ENCODE results near the gene GABRR1. TPM values are rescaled to one million over a fixed set of nuclear protein-coding genes. Genes with fewer than 3 reads are reported as not detected.

The GABRR1 gene
- total and polyA plus RNA-seq, 2 experiments from 2014 or later, result 0.14 to 0.37 TPM

GRCh38 chr6:89160331-89161092, 56.6 kb downstream of the GABRR1 start:
- Mint-ChIP-seq H3K27me3 (ENCODE audit: insufficient read depth, low read depth, poor library complexity) (no peaks in the 10 kb centered on the region), H3K36me3 (ENCODE audit: low read depth) (peaks cover 4% of the 10 kb centered on the region; the same call in 1 of the 3 replicates), H3K9me3 (no peaks in the 10 kb centered on the region), H3K27ac (no peak overlapping the region), H3K4me3 (no peak overlapping the region), H3K4me1 (peaks cover 4% of the 10 kb centered on the region; the same call in 2 of the 3 replicates)
- H3K27me3 ChIP-seq (ENCODE audit: insufficient read depth), result no peaks in the 10 kb centered on the region
- no peak overlapping the region for H3K27ac ChIP-seq (ENCODE audit: low read depth)
- no peaks in the 10 kb centered on the region for H3K9me2 ChIP-seq (ENCODE audit: insufficient read depth)
- H2AFZ ChIP-seq, result no peak overlapping the region
- H3K4me1 ChIP-seq (ENCODE audit: insufficient read depth), result no peaks in the 10 kb centered on the region
- DNase-seq (ENCODE audit: low spot score) (no peak), ATAC-seq (no peak)
- H3F3A ChIP-seq (replicated peaks; ENCODE audit: low read depth), result no peaks in the 10 kb centered on the region
- H3K4me2 ChIP-seq, result no peak overlapping the region
- TF ChIP-seq EZH2phosphoT487 (IDR thresholded peaks at IDR 0.05; ENCODE audit: unreplicated experiment), result no peak
- no peak for TF ChIP-seq CREB1 (CRISPR knock-in tag; IDR thresholded peaks at IDR 0.05; ENCODE audit: low read depth)
- no peak for TF ChIP-seq JUNB (IDR thresholded peaks at IDR 0.05; ENCODE audit: unreplicated experiment)
- no peak for TF ChIP-seq EZH2 (IDR thresholded peaks at IDR 0.05; ENCODE audit: low read depth, unreplicated experiment)
- no peak for TF ChIP-seq CTCF (conservative IDR thresholded peaks at IDR 0.05; ENCODE audit: low read depth in 2 of 2)
- no peak for TF ChIP-seq ZNF114 (CRISPR knock-in tag; IDR thresholded peaks at IDR 0.05)
- TF ChIP-seq POLR2AphosphoS5 (IDR thresholded peaks at IDR 0.05; ENCODE audit: low read depth), result no peak
- no peak overlapping the region for H3K4me3 ChIP-seq
- H3K36me3 ChIP-seq (ENCODE audit: insufficient read depth), result no peaks in the 10 kb centered on the region
- H3K79me2 ChIP-seq (replicated peaks; ENCODE audit: insufficient read depth), result no peaks in the 10 kb centered on the region
- H4K20me1 ChIP-seq (replicated peaks; ENCODE audit: insufficient read depth), result no peaks in the 10 kb centered on the region; the same call in 1 of the 2 replicates

GRCh38 chr6:89154131-89154530, 63.0 kb downstream of the GABRR1 start:
- H3K4me1 Mint-ChIP-seq, result no peaks in the 10 kb centered on the region
- no peak overlapping the region for H3K27ac Mint-ChIP-seq
- Histone ChIP-seq H3K27me3 (ENCODE audit: insufficient read depth) (no peaks in the 10 kb centered on the region), H3K4me1 (ENCODE audit: insufficient read depth) (no peaks in the 10 kb centered on the region), H3K9me2 (ENCODE audit: insufficient read depth) (no peaks in the 10 kb centered on the region), H2AFZ (no peak overlapping the region), H3K4me3 (no peak overlapping the region), H3K79me2 (replicated peaks; ENCODE audit: insufficient read depth) (no peaks in the 10 kb centered on the region), H3K27ac (ENCODE audit: low read depth) (no peak overlapping the region), H3K4me2 (no peak overlapping the region), H4K20me1 (replicated peaks; ENCODE audit: insufficient read depth) (no peaks in the 10 kb centered on the region; the same call in 1 of the 2 replicates), H3K36me3 (ENCODE audit: insufficient read depth) (no peaks in the 10 kb centered on the region; the same call in 1 of the 2 replicates), H3F3A (replicated peaks; ENCODE audit: low read depth) (no peaks in the 10 kb centered on the region)
- no peak overlapping the region for H3K4me3 Mint-ChIP-seq
- H3K27me3 Mint-ChIP-seq (ENCODE audit: insufficient read depth, low read depth, poor library complexity), result no peaks in the 10 kb centered on the region
- TF ChIP-seq JUNB (IDR thresholded peaks at IDR 0.05; ENCODE audit: unreplicated experiment) (no peak), POLR2AphosphoS5 (IDR thresholded peaks at IDR 0.05; ENCODE audit: low read depth) (no peak), NANOG (IDR thresholded peaks at IDR 0.05; ENCODE audit: borderline replicate concordance) (no peak), REST (IDR thresholded peaks at IDR 0.05; ENCODE audit: unreplicated experiment) (no peak), ZNF331 (CRISPR knock-in tag; IDR thresholded peaks at IDR 0.05; ENCODE audit: low read depth) (no peak), ETS1 (IDR thresholded peaks at IDR 0.05) (no peak), CTCF (conservative IDR thresholded peaks at IDR 0.05; ENCODE audit: low read depth in 2 of 2) (no peak)
- DNase-seq (ENCODE audit: low spot score), result no peak
- no peak for ATAC-seq
- H3K9me3 Mint-ChIP-seq, result no peaks in the 10 kb centered on the region
- no peaks in the 10 kb centered on the region for H3K36me3 Mint-ChIP-seq (ENCODE audit: low read depth)
